Activated B cell treated with CpG ODN at 0.5 μM for 24 hours (primary cell): ENCODE measurements around the gene DLG1. TPM values are rescaled to one million over a fixed set of nuclear protein-coding genes. Genes with fewer than 3 reads are reported as not detected.

Source experiments
- ATAC-seq: fragments of 200-7000 bp; cut with Tn5 transposase; one replicate; pipeline ENCODE4 v1.10.0; 2021; ENCODE audit warnings: low read depth, mild to moderate bottlenecking, moderate library complexity
- CTCF ChIA-PET: fragments of 350-600 bp; sonication (Branson Sonifier 250); formaldehyde crosslinking; loops from one replicate; lab custom pipeline; 2021; ENCODE audit warnings: antibody characterized with exemption; lab: Charles Lee
- POLR2A ChIA-PET: fragments of 350-600 bp; sonication (Branson Sonifier 250); formaldehyde crosslinking; loops from one replicate; lab custom pipeline; 2021; ENCODE audit warnings: antibody characterized with exemption; lab: Charles Lee
- DNase-seq: peaks from one replicate; pipeline ENCODE4 v3.0.0; 2022
- H3K27ac Mint-ChIP-seq: one replicate; pipeline ENCODE4 v1.8.0; 2020; ENCODE audit warnings: mixed read lengths
- H3K27me3 Mint-ChIP-seq: one replicate; pipeline ENCODE4 v1.8.0; 2021; ENCODE audit warnings: mixed read lengths
- H3K36me3 Mint-ChIP-seq: one replicate; pipeline ENCODE4 v1.8.0; 2021; ENCODE audit warnings: low read depth, mixed read lengths
- H3K4me1 Mint-ChIP-seq: one replicate; pipeline ENCODE4 v1.8.0; 2021; ENCODE audit warnings: mixed read lengths
- H3K4me3 Mint-ChIP-seq: one replicate; pipeline ENCODE4 v1.8.0; 2020; ENCODE audit warnings: mild to moderate bottlenecking, mixed read lengths
- H3K9me3 Mint-ChIP-seq: one replicate; pipeline ENCODE4 v1.8.0; 2020; ENCODE audit warnings: mixed read lengths
- CTCF ChIP-seq: fragments of 200-600 bp; IDR thresholded peaks from one replicate; pipeline ENCODE4 v1.8.0; 2022; ENCODE audit warnings: antibody characterized with exemption, mild to moderate bottlenecking
- intact Hi-C: fragments of 100-400 bp; cut with micrococcal nuclease; formaldehyde crosslinking; loops from one replicate; pipeline ENCODE4 v1.15.1; 2024
- total RNA-seq: library from RNA; stranded (reverse); gene quantifications from 2 replicates; pipeline ENCODE4 v1.2.3, GENCODE V29; 2022

DLG1 gene
- total RNA-seq, 1 donor from 2014 or later, result 102 TPM

DNA sequence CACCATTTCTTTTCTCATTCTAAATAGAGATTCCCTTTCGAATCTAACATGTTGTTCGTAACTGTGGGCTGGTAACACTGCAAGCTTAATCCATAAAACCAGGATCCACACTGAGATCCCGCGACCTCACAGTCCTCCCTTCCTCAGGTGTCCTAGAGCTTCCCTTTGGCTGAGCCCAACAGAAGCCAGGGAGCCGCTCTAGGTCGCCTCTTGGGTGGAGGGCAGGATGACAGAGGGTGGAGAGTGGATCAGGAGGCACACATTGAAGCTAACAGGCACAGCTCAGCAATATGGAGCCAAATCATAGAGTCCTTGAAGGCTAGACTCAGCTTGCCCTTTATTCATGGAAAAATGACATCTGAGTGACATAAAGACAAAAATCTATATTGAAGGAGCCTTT, 44.7 kb upstream of the DLG1 start:
- CTCF ChIA-PET, result no interaction called here
- TF ChIP-seq CTCF, result no peak
- ATAC-seq, result no peak

GRCh38 chr3:197340521-197340871, 42.1 kb upstream of the DLG1 start:
- no peak for ATAC-seq
- ChIA-PET CTCF (no interaction called here), POLR2A (no interaction called here)
- no peaks in the 10 kb centered on the region for H3K4me1 Mint-ChIP-seq
- H3K4me3 Mint-ChIP-seq, result no peak overlapping the region
- no peaks in the 10 kb centered on the region for H3K27me3 Mint-ChIP-seq
- intact Hi-C loops, result no loop called here
- TF ChIP-seq CTCF, result no peak
- H3K27ac Mint-ChIP-seq, result no peak overlapping the region
- H3K36me3 Mint-ChIP-seq, result no peaks in the 10 kb centered on the region
- no peak for DNase-seq
- no peaks in the 10 kb centered on the region for H3K9me3 Mint-ChIP-seq

More for the DNA sequence above, 44.7 kb upstream of the DLG1 start:
- H3K9me3 Mint-ChIP-seq, result no peaks in the 10 kb centered on the region
- POLR2A ChIA-PET, result no interaction called here
- H3K4me1 Mint-ChIP-seq, result no peaks in the 10 kb centered on the region
- intact Hi-C loops, result no loop called here
- DNase-seq, result no peak
- no peak overlapping the region for H3K4me3 Mint-ChIP-seq
- H3K27me3 Mint-ChIP-seq, result peaks cover 4% of the 10 kb centered on the region
- H3K36me3 Mint-ChIP-seq, result no peaks in the 10 kb centered on the region
- H3K27ac Mint-ChIP-seq, result no peak overlapping the region

- Mint-ChIP-seq H3K4me3 (no peak overlapping the region), H3K36me3 (no peaks in the 10 kb centered on the region), H3K27me3 (no peaks in the 10 kb centered on the region), H3K4me1 (no peaks in the 10 kb centered on the region), H3K27ac (no peak overlapping the region), H3K9me3 (no peaks in the 10 kb centered on the region)
- DNase-seq, result no peak
- ChIA-PET POLR2A (no interaction called here), CTCF (no interaction called here)
- no peak for ATAC-seq
- no peak for TF ChIP-seq CTCF
- intact Hi-C loops, result no loop called here
These were observed 41.6 kb upstream of the DLG1 start for GRCh38 chr3:197339841-197340520.

DNA sequence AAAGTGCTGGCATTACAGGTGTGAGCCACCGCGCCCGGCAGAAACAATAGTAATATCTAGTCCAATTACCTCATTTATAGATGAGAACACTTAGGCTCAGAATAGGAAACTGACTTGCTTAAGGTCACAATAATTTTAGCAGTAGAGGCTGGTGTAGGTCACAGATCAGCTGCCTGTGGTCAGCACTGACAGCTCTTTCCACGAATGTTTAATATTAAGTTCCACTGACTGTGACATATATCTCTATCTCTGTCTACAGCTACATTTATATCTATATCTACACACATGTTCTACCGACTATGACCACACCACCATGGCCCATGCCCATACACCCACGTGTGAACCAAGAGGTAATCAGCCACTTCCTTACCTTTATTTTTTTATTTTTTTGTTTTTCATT, 40.2 kb upstream of the DLG1 start:
- TF ChIP-seq CTCF, result no peak
- Mint-ChIP-seq H3K36me3 (no peaks in the 10 kb centered on the region), H3K27me3 (peaks cover 3% of the 10 kb centered on the region), H3K27ac (no peak overlapping the region), H3K4me3 (no peak overlapping the region), H3K4me1 (no peaks in the 10 kb centered on the region), H3K9me3 (no peaks in the 10 kb centered on the region)
- intact Hi-C loops, result no loop called here
- ChIA-PET CTCF (no interaction called here), POLR2A (no interaction called here)
- ATAC-seq (no peak), DNase-seq (no peak)

GRCh38 chr3:197337656-197338055, 39.2 kb upstream of the DLG1 start:
- Mint-ChIP-seq H3K9me3 (no peaks in the 10 kb centered on the region), H3K4me1 (no peaks in the 10 kb centered on the region), H3K4me3 (no peak overlapping the region), H3K27me3 (peaks cover 3% of the 10 kb centered on the region), H3K36me3 (no peaks in the 10 kb centered on the region), H3K27ac (no peak overlapping the region)
- POLR2A ChIA-PET, result interaction anchor here (0.7 kb wide), 1 partner anchor 14 kb away, joined by 4 read pairs; no protein-coding TSS in a partner anchor
- intact Hi-C loops, result no loop called here
- no peak for TF ChIP-seq CTCF
- CTCF ChIA-PET, result no interaction called here
- ATAC-seq (no peak), DNase-seq (no peak)
